HK-2 (cell line): ENCODE measurements around the gene TUT4.
A peak's percentile ranks its signal among the peaks of the same experiment; 100 is the strongest.

ENCODE experiments used
- DNase-seq: peaks from one replicate; pipeline ENCODE4 v3.0.0-alpha.2; 2018; ENCODE audit not compliant: unreplicated experiment

TUT4 gene

DNA sequence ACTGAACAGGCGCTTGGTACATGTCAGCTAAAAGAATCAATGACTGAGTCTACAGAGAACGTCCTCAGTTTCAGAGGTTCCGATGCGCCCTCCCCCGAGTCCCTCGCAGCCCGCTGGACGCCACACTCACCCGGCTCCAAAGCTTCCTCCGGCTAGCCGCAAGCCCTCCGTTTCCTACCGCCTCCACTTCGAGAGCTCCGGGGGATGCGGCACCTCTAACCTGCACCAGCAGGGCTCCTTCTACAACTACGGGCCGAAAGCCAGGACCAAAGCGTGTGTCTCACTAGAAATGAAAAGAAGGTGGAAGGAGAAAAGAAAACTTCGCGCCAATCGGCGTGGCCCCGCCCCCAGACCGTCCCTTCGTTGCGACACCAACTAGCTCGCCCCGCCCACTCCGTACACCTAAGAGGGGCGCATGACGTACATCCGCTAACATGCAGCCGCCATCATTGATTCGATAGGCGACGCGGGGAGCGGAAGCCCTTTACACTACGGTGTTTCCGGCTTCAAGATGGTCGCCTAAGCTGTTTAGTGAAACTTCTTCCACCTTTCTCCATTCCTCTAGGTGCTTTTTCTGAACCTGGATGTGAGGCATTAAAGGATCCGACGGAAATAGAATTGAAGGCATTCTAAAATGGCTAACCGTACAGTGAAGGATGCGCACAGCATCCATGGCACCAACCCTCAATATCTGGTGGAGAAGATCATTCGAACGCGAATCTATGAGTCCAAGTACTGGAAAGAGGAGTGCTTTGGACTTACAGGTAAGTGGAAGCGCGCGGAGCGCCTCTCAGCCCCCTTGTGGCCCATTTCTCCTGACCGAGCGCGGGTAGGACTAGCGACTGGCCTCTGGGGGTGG, 148.5 kb downstream of the TUT4 start, which contains the start of the genes ORC1 and PRPF38A:
TSS of gene ORC1 (minus strand) at position 308 of the 859 bp plus-strand sequence. CDS start 2,200 bp downstream, outside the sequence.
TSS of gene PRPF38A (plus strand) at position 487 of the 859 bp plus-strand sequence. CDS start at position 635, 148 bp downstream.
- DNase-seq, result peak; percentile 95

DNA sequence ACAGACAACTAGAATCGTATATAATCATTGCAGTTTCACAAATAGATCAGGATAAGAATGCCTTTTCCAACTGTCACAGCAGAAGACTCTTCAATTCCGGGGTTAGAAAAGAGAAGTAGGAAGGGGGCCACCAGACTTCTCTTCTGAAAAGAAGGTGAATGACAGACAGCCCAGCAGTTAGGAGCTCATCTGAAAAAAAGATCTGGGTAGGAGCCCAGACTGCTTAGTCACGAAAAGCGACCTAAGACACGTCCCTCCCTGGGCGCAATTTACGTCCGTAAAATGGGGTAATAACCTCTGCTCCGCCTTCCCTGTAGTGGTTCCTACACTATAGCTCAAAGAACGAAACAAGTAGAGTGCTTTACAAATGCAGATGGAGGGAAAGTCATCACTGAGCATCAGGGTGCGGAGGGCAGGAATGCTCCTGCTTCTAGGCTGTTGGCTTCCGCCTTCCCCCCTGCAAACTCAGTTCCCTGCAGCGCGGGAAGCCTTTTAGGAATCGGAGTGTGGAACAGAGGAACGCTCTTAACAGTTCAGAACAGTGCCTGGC, 149.3 kb downstream of the TUT4 start:
- no peak for DNase-seq

DNA sequence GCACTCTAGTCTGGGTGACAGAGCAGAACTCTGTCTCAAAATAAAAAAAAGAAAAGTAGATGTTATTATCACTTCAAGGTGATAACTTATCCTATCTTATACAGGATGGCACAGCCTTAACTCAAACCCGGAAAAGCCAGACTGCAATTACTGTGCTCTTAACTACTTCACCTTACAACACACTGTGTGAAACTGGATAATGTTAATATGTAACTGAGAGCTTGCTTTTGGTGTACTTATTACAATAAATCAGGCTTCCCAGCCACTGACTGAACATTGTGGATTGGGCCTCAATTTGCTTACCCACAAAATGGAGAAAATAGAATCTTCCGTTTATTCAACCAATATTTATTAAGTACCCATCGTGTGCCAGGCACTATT, 150.0 kb downstream of the TUT4 start:
- DNase-seq, result no peak

DNA sequence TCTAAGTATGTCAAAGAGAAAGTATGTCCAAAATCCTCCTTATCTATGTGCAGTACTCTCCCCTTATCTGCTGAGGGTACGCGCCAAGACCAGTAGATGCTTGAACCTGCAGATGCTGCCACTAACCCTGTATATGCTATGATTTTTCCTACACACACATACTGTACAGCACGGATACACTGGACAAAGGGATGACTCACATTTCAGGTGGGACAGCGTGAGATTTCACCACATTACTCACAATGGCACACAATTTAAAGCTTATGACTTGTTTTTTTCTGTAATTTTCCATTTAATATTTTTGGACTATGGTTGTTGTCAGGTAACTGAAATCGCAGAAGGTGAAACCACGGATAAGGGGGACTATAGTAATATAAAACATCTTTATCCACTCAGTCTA, 152.8 kb downstream of the TUT4 start:
- no peak for DNase-seq

DNA sequence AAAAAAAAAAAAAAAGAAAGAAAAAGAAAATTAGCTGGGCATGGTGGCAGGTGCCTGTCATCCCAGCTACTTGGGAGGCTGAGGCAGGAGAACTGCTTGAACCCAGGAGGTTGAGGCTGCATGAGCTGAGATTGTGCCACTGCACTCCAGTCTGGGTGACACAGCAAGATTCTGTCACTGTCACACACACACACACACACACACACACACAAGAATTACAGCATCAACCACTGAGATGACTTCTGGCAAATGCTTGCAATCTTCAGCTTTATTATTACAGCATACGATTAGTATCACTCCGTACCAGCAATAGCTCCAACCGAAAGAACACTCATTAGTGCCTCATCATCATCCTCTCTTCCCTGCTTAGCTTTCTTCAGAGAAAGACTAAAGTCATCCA, 153.3 kb downstream of the TUT4 start:
- no peak for DNase-seq

DNA sequence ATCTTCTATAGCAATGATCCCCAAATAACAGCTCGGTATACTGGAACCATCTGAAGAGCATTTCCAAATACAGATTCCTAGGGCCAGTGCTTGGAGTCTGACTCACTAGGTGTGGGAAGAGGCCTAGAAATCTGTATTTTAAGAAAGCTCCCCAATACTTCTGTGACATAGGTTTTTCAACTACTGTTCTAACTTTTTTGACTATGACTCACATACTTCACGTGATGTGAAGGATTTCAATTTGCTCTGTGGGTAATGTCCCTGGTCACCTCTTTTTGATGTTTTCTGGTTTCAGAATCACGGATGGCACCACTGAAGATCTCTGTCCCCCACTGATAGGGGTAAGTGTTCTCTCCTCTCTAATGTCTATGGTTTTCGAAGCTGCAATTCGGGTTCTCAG, 159.7 kb downstream of the TUT4 start:
- no peak for DNase-seq

DNA sequence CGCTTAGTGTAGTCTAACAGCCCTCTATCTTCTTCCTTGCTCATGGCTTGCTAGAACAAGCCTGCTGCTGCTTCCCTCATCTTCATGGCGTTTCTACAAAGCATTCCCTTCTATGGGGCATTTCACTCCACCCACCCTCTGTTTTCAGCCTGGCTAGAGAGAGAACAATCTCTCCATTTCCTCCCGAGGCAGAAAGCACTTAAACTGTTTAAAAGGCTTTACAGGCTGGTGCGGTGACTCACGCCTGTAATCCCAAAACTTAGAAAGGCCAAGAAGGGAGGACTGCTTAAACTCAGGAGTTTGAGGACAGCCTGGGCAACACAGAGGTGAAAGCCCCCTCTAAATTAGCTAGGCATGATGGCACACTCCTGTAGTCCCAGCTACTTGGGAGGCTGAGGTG, 166.4 kb downstream of the TUT4 start:
- no peak for DNase-seq

DNA sequence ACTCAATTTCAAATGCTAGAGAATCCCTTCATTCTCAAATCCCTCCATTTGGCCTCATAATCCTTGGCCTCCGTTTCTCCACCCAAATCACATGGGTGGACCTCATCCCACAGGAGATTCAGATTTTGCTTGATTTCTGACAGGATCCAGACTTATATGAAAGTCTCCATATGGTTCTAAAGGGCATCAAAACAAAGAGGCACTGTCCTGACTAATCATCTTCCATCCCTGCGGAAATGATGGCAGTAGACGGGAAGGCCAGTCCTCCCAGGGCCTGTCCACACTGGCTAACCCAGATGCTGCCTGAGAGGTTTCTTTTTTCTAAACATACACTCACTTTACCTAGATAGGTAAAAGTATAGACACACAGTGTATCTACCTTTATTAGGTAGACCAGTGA, 167.5 kb downstream of the TUT4 start:
- DNase-seq, result no peak
